ENCODE data around the gene SDK2. TPM values are rescaled to one million over a fixed set of nuclear protein-coding genes. Genes with fewer than 3 reads are reported as not detected.

SDK2 gene
- total RNA-seq, 4 donors from 2014 or later, result under 0.01 to 0.49 (median 0.08) TPM

GRCh38 chr17:73348018-73348828, 296.0 kb downstream of the SDK2 start:
- TF ChIP-seq CTCF (IDR thresholded peaks at IDR 0.05; ENCODE audit: low read depth), result no peak

- TF ChIP-seq CTCF (IDR thresholded peaks at IDR 0.05; ENCODE audit: low read depth), result no peak
These were observed 296.9 kb downstream of the SDK2 start for GRCh38 chr17:73347351-73347750.

- TF ChIP-seq CTCF (IDR thresholded peaks at IDR 0.05; ENCODE audit: low read depth), result no peak
These were observed 297.6 kb downstream of the SDK2 start for GRCh38 chr17:73346501-73347162.

- no peak for TF ChIP-seq CTCF (IDR thresholded peaks at IDR 0.05; ENCODE audit: low read depth)
These were observed 300.3 kb downstream of the SDK2 start for GRCh38 chr17:73343739-73344454.

GRCh38 chr17:73343168-73343634, 301.0 kb downstream of the SDK2 start:
- TF ChIP-seq CTCF (IDR thresholded peaks at IDR 0.05; ENCODE audit: low read depth), result no peak

- no peak for TF ChIP-seq CTCF (IDR thresholded peaks at IDR 0.05; ENCODE audit: low read depth)
These were observed 301.6 kb downstream of the SDK2 start for GRCh38 chr17:73342541-73343167.
